HG03139 (cell line): ENCODE measurements around the gene PPP1R3E.

Source experiments
- ATAC-seq: cut with Tn5 transposase; IDR thresholded peaks from one replicate; pipeline ENCODE4 v1.9.1; 2021; ENCODE audit not compliant: unreplicated experiment

PPP1R3E gene

DNA sequence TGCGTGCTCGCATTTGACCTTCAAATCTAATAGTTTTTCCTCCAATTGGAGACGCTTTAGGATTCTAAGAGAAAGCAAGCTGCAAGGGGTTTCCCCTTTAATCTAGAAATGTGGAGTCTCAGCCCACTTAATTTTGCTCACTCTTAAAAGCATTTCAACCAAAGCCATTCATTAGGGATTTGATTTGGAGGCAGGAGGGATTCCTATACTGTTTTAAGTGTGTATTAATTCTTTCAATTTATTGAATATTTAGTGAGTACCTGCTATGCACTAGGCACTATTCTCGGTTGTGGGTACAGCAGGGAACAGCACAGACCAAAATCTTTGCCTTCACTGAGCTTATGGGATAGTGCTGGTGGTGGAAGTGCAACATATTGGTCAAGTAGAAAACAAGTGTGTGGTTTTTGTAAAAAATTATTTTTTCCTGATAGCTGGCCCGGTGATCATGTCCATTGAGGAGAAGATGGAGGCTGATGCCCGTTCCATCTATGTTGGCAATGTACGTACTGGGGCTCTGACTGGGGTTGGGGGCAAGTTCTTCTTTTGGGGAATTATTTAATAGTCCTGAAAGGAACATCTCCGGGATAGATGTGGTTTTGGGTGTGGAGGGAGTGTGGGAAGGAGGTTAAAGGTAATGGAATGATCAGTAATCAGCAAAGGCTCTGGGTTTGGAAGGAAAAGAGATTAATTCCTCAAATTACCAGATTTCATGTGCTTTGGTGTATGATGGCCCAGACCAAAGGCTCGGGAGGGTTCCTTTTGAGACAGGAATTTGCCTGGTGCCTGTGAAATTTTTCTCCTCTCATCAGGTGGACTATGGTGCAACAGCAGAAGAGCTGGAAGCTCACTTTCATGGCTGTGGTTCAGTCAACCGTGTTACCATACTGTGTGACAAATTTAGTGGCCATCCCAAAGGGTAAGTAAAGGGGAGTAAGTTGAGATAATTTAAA, 20.2 kb upstream of the PPP1R3E start:
- ATAC-seq = no peak

DNA sequence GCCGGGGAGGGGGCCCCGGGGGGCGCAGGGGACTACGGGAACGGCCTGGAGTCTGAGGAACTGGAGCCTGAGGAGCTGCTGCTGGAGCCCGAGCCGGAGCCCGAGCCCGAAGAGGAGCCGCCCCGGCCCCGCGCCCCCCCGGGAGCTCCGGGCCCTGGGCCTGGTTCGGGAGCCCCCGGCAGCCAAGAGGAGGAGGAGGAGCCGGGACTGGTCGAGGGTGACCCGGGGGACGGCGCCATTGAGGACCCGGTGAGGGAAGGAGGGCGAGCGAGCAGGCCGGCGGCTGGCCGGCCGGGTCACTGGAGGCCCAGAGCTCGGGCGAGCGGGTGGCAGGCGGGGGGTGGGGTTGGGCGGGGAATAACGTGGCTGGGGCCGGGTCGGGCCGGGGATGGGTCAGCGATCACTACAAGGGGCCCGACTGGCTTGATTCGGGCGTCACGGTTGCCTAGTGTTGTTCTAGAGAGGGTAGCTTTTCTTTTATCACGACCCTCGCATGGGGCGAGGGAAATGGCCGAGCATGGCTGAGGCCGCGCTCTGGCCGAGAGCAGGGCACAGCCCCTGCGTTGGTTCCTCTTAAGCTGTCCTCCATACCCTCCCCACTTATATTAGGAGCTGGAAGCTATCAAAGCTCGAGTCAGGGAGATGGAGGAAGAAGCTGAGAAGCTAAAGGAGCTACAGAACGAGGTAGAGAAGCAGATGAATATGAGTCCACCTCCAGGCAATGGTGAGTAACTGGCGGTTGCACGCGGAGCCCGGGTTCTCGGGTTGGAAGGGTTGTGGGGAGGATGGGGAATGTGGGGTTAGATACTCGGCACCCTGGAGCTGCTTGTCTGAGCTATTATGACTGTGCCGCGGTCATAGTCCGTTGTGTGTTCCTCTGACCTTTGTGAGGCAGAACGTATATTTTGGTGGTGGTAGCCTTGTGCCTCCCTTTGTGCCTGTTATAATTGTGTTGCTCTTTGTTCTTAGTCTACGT, 19.2 kb upstream of the PPP1R3E start:
- ATAC-seq = no peak

DNA sequence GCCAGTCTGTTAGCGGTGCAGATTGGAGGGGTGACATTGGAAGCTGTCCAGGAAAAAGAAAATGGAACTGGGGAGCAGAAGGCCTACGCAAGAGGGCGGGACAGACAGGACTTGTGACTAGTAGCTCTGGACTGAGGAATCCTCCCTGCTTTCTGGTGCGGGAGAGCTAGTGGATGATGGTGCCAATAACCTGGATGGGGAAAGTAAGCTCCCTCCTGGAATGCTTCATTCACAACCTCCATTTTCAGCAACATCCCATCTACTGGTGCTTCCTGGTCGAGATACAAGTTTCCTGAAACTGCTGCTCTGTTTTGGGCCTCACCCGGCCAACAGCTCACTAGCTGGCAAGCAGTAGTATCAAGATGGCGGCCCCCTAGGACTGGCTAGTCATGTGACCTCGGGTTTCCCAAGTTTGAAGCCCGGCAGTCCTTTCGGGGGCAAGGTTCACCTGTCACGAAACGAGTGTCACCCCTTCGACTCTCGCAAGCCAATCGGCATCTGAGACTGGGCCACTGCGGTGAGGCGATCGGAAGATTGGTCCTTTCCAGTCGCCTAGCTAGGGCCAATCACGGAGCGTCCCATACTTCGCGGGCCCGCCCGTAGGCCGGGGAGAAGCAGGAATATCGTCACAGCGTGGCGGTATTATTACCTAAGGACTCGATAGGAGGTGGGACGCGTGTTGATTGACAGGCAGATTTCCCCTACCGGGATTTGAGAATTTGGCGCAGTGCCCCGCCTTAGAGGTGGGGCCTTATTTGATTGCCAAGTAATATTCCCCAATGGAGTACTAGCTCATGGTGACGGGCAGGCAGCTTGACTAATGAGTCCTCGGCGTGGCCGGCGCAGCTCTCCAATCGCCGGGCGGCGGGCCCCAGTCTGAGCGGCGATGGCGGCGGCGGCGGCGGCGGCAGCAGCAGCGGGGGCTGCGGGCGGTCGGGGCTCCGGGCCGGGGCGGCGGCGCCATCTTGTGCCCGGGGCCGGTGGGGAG, 18.2 kb upstream of the PPP1R3E start, which contains the start of gene PABPN1:
Gene PABPN1 (plus strand): TSS at position 874 of the 988 bp plus-strand sequence. CDS start 13 bp downstream, at position 887.
- peak; percentile 82 for ATAC-seq

DNA sequence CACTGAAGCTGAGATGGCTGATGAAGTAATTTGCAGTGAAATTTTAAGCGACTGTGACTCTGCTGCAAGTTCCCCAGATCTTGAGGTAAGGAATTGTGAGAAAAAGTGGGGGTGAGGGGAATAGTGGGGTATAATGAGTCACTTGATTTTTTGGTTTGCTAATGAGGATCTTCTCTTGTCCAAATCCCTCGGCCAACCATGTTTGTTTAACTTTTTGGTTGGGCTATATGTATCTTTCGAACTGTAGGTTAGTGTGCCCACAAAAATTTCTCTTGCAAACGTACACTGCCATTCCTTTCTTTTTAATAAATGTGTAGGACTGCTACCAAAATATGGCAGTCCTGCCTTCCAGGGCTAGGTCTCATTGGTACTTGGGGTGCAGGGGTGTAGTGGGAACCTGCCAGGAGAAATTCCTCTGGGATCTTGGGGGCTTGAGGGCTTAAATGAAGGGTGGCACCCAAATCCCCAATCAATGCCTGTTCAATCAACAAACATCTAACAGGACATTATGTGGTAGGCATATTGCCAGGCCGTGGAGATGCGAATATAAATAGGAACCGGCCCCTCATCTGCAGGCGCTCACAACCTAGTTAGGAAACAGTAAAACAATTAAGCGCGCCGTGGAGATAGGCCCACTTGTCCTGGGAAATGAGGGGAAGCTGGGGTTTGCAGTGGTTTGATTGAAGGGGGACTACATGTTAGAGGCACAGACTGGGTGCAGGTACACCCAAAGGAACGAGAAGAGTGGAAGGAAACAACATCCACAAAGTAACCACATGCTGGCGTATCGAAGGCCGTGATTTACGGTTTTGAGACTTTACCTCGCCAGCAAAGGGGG, 17.3 kb upstream of the PPP1R3E start:
- ATAC-seq = no peak

DNA sequence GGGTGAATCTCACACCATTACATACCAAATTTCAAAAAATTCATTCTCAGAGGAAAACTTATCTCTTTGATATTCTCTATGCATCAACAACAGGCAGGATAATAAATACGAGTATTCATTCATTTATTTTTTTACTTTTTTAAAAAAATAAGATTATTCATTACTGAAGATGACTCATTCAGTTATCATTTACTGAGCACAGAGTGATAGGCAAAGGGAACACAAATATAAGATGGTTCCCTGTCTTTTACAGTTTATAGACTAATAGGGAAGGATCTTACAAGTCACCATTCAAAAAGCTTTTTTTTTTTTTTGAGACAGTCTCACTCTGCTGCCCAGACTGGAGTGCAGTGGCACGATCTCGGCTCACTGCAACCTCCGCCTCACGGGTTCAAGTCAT, 13.6 kb upstream of the PPP1R3E start:
- no peak for ATAC-seq

DNA sequence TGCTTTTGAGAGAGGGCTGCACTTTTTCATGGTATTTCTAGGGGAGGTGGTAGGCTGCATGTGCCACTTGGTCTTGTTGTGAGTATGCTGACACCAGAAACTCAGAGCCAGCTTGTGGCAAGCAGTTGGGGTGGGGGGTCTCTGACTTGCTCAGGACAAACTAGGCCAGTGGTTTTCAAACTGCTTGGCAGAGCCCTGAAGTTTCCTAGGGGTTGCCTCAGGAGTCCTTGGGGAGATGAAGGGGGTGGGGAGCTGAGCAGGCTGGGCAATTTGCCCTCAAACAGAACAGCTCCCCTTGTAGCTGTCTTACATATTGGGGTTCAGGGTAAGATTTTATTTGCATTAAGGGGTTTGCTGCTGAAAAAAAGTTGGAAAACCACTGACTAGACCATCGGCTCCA, 7.9 kb upstream of the PPP1R3E start:
- ATAC-seq = no peak

DNA sequence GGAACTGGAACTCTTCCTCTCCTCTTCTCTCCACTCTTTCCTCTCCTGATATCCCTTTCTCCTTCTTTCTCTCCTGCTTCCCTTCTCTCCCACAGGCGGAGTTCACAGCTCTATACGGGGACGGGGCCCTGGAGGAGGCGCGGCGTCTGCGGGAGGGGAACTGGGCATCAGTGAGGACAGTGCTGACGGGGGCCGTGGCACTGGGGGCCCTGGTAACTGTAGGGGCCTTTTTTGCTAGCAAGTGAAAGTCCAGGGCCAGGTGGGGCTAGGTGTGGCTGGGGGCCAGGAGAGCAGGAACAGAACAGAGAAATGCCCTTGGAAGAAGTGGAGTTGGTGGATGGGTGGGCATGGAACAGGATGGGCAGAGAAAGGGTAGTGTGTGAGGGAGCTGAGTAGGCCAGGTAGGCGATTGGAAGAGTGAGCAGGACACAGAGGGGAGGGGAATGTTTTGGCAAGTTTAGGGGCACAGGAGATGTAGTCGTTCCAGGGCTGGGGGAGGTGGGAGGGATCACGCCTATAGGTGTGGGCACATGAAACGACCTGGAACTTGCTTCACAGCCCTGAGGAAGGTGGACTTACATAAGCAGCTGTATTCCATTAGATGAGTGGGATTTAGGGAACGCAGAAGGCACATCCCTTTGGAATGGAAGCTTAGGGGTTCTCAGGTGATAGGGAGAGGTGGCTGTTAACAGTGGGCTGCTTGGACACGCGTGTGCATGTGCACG, 6.2 kb upstream of the PPP1R3E start:
- ATAC-seq = no peak

DNA sequence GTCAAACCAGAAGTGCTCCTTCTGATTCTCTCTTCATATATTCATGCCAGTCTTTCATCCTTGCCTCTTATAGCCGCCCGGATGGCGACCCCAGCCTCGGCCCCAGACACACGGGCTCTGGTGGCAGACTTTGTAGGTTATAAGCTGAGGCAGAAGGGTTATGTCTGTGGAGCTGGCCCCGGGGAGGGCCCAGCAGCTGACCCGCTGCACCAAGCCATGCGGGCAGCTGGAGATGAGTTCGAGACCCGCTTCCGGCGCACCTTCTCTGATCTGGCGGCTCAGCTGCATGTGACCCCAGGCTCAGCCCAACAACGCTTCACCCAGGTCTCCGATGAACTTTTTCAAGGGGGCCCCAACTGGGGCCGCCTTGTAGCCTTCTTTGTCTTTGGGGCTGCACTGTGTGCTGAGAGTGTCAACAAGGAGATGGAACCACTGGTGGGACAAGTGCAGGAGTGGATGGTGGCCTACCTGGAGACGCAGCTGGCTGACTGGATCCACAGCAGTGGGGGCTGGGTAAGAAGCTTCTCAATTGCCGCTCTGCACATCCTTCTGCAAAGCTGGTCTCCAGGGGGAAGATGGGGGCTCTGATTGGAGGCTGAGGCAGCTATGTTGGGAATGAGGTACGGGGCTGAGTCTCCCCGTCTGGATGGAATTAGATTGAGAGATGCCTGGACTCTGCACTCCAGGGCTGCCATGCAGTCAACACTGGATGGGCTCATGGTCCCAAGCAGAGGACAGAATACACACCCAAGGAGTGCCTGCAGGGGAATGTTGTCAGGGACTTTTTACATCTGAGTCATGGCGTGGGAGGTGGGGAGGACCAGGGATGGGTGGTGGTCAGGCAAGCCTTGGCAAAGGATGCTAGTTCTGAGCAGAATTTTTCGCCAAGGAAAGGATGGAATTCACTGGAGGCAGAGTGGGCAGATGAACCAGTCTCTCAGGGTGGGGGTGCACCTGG, 5.3 kb upstream of the PPP1R3E start:
- ATAC-seq = no peak

DNA sequence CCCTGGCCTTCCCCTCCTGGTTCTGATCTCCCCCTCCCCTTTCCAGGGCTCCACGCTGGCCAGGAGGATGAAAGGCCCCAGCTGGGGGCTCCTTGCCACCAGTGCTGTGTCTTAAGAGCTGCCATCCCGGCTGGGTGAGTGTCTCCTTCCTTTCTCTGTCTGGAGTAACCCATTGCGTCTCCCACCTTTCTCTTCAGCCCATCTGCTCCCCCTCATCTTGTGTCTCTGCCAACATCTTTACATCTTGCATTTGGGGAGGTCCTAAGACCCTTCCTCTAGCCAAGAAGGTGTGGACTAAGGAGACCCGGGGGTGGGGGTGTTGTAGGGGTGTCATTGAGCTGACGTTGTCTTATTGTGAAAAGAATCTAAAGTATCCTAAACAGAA, 4.5 kb upstream of the PPP1R3E start:
- ATAC-seq = no peak

DNA sequence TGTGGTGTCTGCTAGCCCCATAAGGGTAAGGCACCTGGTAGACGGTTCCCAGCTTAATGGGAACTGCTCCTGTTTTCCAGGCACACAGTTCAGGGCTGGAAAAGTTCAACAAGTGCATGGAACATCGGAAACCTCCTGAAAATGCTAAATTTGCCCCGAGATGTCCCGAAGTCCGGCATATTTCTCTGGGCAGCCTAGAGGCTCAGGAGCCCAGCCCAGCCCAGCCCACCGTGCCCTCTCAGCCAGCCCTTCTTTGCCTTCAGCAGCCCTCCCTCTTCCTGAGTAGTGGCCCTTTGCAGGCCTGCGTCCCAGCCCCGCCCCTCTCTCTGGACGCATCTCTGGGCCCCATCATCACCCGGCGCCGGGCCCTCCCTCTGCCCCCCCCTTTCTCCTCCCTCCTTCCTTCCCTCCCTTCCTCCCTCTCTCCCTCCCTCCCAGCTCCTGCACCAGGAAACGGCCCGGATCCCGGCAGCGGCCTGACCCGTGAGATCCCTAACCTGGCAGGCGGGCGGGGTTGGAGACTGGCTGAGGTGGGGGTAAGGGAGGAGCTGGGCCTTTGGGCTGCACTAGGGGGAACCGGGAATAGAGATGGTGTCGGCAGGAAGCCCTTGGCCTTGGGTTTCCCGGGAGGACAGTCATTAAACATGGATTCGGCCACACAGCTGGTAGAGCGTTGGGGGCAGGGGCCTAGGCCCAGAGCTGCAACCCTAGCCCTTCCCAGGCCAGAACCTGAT, 3.9 kb upstream of the PPP1R3E start, which contains the start of gene BCL2L2:
Gene BCL2L2 (plus strand): TSS at position 422 of the 734 bp plus-strand sequence. CDS start 935 bp downstream, outside the sequence.
- ATAC-seq = no peak

DNA sequence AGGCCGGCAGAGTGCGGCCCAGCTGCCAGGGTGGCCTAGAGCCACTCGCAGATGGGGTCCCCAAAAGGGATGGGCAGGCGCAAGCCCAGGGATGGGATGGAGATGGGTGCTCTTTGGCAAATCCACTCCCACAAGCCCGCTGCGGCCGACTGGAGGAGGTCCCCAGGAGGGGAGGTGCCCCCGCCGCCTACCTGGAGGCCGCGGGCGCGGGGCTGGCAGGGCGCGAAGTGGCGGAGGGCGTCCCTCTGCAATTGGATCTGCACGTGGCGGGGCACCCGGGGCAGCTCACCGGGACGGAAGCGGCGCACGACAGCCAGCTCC, 730 bp downstream of the PPP1R3E start:
- ATAC-seq = peak; percentile 7

DNA sequence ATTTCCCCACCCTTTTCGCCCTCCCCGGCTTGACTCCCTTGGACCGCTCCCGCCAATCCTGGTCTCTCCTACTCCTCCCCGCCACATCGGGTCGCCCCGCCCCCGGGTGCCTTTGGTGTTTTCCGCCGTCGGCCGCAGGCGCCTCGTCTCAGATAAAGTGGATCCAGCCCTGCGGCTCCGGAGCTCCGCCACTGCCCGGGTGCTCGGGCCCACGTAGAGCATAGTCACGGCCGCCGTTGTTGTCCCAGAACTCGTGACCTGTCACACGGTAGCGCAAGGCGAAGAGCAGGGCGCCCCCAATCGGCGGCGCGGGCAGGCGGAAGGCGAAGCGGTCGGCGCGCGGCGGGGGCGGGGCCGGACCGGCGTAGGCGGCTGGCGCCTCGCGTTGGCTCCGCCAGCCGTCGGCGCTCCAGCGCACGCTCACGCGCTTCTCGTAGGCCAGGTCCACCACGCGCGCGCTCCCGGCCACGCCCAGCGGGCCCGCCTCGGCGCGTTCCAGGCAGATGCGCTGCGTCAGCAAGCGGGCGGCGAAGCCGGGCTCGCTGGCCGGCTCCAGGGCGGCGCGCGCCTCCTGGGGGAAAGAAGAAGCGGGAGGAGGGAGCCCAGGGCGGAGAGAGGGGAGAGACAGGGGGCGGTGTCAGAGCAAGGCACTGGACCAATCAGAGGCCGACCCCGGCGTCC, 1.2 kb downstream of the PPP1R3E start:
- ATAC-seq = peak; percentile 72

DNA sequence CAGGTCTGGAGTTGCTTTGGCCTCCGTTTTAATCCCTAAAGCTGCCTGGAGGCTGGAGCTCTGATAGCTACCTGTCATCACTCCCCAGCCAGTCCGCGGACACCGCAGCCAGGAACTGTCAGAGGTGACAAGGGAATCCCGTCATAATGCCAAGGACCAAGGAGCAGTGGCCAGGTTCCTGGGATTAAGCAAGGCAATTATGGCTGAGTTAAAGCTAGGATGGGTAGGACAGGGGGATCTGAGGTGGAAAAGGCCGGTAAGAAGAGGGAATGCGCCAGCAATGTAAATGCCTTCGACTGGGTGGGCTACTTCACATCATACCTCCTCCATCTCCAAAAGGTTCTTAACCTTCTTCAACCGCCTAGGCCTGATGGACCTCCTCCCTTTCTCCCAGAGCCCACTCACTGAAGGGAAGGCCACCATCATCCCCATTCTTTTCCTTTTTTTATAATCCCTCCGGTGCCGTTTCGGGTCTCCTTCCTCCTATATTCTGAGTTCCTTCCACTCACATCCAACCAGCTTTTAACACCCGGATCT, 1.9 kb downstream of the PPP1R3E start:
- no peak for ATAC-seq

DNA sequence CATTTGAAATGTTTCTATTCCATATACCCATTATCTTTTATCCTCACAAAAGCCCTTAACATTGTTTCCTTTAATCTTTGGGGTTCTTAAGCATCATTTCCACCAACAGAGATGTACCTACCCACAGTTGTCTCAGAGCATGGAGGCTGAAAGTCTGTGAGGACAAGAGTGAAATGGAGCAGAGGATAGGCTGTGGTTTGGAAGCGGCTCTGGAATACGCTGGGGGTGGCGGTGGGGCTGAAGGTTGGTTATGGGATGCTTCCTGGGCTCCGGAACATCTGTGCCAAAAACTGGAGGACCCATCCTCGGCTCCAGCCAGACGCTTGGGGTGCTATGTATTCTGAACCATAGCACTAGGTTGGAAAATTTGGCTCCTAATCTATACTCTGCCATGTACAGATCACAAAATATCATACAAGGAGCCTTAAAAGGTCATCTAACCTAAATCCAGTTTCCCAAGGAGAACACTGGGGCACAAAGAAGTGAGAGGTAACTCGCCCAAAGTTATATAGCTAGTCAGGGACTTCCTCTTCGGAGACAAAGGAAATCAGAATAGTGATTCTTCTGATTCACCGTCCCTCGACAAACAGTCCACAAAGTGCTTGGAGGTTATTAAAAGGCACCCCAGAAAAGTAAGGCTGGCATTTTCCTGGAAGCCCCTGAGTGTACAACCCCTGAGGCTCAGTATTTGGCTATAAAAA, 2.5 kb downstream of the PPP1R3E start:
- ATAC-seq = no peak

DNA sequence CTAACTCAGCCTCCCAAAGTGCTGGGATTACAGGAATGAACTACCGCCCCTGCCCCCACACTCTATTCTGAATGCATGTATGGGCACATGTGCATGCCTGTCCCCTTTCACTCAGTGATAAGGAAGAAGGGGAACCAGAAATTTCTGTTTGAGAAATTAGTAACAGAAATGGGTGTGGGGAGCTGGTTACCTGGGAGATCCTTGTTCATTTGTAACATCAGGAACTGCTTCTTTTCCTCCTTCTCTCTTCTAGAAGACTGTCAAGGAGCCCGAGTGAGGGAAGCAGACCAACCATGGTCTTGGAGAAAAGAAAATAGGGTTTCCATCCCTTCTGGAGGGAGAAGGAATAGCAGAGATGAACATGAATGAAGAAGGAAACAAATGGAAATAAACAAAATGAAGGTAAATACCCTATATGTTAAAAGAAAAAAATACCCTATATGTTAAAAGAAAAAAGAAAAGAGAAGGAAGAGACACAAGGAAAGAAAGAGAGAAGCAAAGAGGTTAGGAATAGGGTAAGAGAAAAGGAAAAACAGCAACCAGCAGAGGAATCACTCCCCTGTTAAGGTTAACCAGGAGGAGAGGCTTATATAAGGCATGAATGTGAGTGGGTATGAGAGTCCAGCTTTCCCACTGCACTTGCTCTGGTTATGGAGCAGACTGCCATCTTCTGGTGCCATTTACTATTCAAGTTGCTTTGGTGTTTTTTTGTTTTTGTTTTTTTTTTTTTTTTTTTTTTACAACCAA, 3.3 kb downstream of the PPP1R3E start:
- no peak for ATAC-seq
